NCI-H2196 (cell line): ENCODE data around the gene OTUB1.
"Not testable (repeated sequence)": the region's sequence is repeated elsewhere in the genome, so short reads cannot be mapped to it uniquely, and the experiment has no call there.

Source experiments
- DNase-seq: peaks from one replicate; lab custom pipeline; 2025; ENCODE audit not compliant: unreplicated experiment; lab: John Stamatoyannopoulos, UW

The OTUB1 gene

GRCh38 chr11:63986156-63986931 lies at the start of gene OTUB1:
Gene OTUB1, plus strand, starts transcription at chr11:63986438. Its CDS starts 19 bp downstream, at chr11:63986457.
- peak; percentile 95 for DNase-seq

GRCh38 chr11:63937713-63938478 lies 48.3 kb upstream of the OTUB1 start:
- peak; percentile 61 for DNase-seq

- peak; percentile 99 for DNase-seq
These were observed 47.5 kb upstream of the OTUB1 start, which contains the start of gene NAA40 for GRCh38 chr11:63938479-63939396. Gene NAA40, plus strand, starts transcription at chr11:63939002. Its CDS starts 95 bp downstream, at chr11:63939097.

- DNase-seq: no peak
These were observed 46.8 kb upstream of the OTUB1 start for GRCh38 chr11:63939397-63939891.

- no peak for DNase-seq
These were observed 45.5 kb upstream of the OTUB1 start for GRCh38 chr11:63940786-63941185.

GRCh38 chr11:63941901-63942300 lies 44.3 kb upstream of the OTUB1 start:
- DNase-seq: no peak

- no peak for DNase-seq
These were observed 43.4 kb upstream of the OTUB1 start for GRCh38 chr11:63942803-63943202.

GRCh38 chr11:63944987-63945386 lies 41.3 kb upstream of the OTUB1 start:
- no peak for DNase-seq

GRCh38 chr11:63945477-63946163 lies 40.6 kb upstream of the OTUB1 start:
- DNase-seq: peak; percentile 80

GRCh38 chr11:63951779-63952536 lies 34.3 kb upstream of the OTUB1 start:
- no peak for DNase-seq

GRCh38 chr11:63952570-63952969 lies 33.7 kb upstream of the OTUB1 start:
- DNase-seq: no peak

- no peak for DNase-seq
These were observed 28.2 kb upstream of the OTUB1 start for GRCh38 chr11:63958008-63958407.

GRCh38 chr11:63961608-63962412 lies 24.4 kb upstream of the OTUB1 start:
- DNase-seq: peak; percentile 85

- not testable (repeated sequence) for DNase-seq
These were observed 22.3 kb upstream of the OTUB1 start for GRCh38 chr11:63963895-63964294.

- DNase-seq: no peak
These were observed 19.8 kb upstream of the OTUB1 start for GRCh38 chr11:63966444-63966843.

GRCh38 chr11:63969461-63969860 lies 16.8 kb upstream of the OTUB1 start:
- no peak for DNase-seq

GRCh38 chr11:63970902-63971301 lies 15.3 kb upstream of the OTUB1 start:
- DNase-seq: no peak

- not testable (repeated sequence) for DNase-seq
These were observed 12.4 kb upstream of the OTUB1 start for GRCh38 chr11:63973912-63974258.
